Measurements from ENCODE around the gene DENND1A.

Gene DENND1A

DNA sequence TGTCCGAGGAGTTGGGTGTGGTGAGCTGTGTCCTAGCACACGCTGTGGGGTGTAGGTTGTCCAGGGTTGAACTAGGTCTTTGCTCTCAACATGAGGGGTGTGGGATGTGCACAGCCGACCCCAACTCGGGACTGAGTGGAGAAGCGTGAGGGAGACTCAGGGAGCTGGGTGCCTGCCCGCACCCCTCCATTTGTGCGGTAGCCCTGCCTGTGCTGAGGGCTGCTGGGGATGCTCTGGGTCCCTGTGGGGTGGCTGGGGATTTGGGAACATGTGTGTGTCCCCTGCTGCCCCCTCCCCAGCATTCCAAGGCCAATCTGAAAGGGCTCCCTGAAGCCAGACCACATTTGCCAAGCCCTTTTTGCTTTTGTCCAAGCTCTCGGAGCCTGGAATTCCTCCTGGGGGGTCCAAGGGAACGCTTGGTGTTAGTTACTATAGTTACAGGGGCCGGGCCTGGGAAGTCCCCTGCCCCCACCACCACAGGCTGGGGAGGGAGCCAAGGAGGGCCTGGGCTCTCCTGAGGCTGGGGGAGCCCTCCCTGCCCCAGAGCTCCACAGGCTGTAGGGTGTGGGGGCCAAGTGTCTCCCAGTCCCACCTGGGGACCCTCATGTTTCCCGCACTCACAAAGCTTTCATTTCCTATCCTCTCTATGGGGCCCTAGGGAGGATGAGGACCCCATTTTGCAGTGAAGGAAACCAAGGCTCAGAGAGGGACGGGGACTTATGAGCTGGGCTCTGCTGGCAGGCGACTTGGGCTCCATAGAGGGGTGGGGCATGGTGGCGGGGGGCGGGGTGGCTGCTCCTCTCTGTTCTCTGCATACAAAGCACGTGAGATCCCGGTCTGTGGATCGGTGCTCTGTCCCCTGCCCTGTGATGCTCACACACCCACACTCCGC, 572.8 kb downstream of the DENND1A start:
- DNase-seq (ENCODE audit: low read depth, low spot score): no peak

GRCh38 chr9:123355761-123356431, 574.0 kb downstream of the DENND1A start, which contains the start of gene CRB2:
Gene CRB2 (plus strand): TSS chr9:123356197. CDS start chr9:123356261, 64 bp downstream.
- no peak for DNase-seq (ENCODE audit: low read depth, low spot score)

- no peak for DNase-seq (ENCODE audit: low read depth, low spot score)
Measured at GRCh38 chr9:123354806-123355508, 575.0 kb downstream of the DENND1A start.

- DNase-seq (ENCODE audit: low read depth, low spot score): no peak
Measured at GRCh38 chr9:123353984-123354591, 575.8 kb downstream of the DENND1A start.

DNA sequence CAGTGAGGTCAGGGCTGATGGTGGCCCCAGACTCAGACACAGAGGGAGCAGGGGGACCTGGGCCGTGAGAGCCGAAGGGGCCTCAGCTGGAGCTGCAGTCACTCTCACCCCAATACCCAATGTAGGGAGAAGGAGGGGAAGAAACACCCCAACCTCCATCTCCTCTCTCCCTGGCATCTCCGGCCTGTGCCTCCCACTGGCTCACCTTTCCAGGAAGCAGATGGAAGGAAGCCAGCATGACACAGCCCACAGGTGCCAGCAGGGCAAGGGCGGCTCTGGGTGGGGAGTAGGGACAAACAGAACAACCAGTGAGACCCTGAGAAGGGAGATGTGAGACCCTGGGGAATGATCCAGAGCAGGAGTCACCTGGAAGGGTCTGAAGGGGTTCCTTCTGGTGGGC, 576.9 kb downstream of the DENND1A start:
- DNase-seq (ENCODE audit: low read depth, low spot score): no peak

DNA sequence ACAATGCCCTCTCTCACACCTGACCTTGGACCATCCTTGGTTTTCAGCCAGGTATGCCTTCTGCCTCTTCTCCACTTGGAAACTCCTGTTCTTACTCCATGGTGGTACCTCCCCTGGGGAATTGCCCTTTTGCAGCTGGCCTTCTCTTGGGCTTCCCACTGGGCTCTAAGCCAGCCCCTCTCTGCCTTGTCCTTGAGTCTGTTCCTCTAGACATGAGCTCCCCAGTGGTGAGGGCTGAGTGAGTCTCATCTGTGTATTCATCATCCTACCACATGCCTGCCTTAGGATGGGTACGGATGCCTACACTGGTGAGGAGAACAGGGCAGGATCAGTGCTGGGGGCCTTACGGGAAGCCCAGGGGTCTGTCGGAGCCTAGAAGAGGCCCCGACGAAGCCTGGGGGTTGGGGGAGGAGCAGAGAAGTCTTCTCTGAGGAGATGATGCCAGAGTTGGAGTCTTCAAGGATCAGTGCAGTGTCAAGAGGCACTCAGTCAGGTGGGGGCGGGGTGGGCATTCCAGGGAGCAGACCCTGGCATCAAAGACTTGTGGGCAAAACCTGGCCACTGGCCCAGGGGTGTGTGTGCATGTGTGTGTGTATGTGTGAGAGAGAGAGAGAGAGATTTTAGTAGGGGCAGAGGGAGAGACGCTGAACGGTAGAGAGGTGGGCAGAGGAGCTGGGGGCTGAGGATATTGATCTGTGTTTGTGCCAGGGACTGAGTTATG, 579.2 kb downstream of the DENND1A start:
- no peak for DNase-seq (ENCODE audit: low read depth, low spot score)

- no peak for DNase-seq (ENCODE audit: low read depth, low spot score)
Measured at GRCh38 chr9:123349691-123350480, 580.0 kb downstream of the DENND1A start.

DNA sequence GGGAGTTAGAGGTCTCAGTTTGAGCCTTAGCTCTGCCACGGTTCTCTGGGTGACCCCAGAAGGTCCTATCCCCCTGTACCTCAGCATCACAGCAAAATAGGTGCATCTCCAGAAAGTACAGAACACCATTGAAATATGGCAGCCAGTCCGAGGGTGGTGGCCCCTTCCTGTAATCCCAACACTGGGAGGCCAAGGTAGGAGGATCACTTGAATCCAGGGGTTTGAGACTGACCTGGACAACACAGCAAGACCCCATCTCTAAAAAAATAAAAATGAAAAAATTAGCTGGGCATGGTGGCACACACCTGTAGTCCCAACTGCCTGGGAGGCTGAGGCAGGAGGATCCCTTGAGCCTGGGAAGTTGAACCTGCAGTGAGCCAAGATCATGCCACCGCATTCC, 580.9 kb downstream of the DENND1A start:
- DNase-seq (ENCODE audit: low read depth, low spot score): no peak

DNA sequence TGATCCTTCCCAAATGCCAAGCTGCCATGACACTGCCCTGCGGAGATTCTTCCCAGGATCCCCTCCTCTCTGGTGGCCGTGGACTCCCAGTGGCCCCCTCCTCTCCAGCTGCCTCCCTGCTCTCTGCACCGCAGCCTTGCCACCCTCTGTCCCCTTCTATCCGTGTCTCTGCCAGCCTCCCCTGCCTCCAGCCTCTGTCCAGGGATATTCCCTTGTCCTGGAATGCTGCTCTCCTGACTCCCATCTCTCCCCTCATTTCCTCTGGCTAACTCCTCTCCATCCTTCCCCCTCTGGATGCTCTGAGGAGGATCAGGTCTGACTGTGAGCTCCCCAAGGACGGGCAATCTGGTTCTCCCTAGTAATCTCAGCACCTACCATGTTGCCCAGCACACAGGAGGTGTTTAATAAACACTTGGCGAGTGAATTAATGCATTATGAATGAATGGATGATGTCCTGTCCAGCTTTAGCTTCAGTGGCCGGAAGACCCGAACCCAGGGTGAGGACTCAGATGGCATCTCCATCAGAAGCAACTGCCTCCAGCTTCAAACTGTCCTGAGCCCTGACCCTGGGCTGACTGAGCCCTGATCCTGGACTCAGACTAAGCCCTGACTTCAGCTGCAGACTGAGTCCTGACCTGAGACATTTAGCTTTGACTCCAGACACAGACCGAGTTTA, 581.5 kb downstream of the DENND1A start:
- DNase-seq (ENCODE audit: low read depth, low spot score): no peak

- no peak for DNase-seq (ENCODE audit: low read depth, low spot score)
Measured at GRCh38 chr9:123347289-123348060, 582.5 kb downstream of the DENND1A start.

DNA sequence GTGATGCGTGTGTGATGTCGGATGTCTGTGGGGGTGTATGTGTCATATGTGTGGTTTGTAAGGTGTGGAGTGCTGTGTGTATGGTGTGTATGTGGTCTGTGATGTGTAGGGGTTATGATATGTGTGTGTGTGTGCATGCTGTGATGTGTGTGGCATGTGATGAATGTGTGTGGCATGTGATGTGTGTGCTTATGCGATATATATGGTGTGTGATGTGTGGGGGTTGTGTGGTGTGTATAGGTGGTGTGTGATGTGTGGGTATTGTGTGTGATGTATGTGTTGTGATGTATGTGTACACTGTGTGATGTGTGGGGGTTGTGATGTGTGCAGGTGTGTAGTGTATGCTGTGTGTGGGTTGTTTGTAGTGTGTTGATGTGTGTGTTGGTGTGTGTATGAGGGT, 583.1 kb downstream of the DENND1A start:
- no peak for DNase-seq (ENCODE audit: low read depth, low spot score)

DNA sequence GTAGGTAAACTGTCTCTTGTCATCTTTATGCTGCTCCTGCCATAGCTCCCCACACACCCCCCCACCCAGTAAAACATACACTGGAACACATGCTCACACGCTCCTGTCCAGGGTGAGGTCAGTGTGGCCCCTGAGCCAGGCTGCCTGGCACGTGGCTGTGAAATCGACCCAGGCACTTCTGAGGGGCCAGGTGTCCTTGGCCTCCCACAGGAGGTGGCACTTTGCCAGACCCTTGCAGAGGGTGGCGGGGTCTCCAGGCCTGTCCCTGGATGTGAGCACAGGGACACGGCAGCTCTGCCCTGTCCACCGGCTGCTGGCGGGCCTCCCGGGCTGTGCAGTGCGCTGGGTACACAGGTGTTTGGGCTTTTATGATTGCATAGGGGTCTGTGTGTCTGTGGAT, 583.9 kb downstream of the DENND1A start:
- no peak for DNase-seq (ENCODE audit: low read depth, low spot score)

DNA sequence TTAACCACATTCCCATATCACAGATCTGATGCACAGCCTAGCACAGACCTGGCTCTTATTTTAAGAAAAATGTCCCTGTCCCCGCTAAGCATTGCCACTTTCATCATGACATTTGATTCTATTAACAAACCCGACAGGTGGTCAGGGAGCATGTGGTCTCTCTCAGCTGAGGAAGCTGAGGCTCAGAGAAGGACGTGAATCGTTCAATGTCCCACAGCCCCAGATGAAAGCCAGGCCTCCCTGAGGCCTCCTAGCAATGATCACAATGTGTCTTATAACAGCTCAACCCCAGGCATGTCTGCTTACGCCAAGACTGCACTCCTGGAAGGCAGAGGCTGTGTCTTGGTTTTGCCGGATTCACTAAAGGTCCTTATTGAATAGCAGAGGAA, 584.4 kb downstream of the DENND1A start:
- no peak for DNase-seq (ENCODE audit: low read depth, low spot score)

GRCh38 chr9:123344192-123344949, 585.6 kb downstream of the DENND1A start:
- DNase-seq (ENCODE audit: low read depth, low spot score): no peak

DNA sequence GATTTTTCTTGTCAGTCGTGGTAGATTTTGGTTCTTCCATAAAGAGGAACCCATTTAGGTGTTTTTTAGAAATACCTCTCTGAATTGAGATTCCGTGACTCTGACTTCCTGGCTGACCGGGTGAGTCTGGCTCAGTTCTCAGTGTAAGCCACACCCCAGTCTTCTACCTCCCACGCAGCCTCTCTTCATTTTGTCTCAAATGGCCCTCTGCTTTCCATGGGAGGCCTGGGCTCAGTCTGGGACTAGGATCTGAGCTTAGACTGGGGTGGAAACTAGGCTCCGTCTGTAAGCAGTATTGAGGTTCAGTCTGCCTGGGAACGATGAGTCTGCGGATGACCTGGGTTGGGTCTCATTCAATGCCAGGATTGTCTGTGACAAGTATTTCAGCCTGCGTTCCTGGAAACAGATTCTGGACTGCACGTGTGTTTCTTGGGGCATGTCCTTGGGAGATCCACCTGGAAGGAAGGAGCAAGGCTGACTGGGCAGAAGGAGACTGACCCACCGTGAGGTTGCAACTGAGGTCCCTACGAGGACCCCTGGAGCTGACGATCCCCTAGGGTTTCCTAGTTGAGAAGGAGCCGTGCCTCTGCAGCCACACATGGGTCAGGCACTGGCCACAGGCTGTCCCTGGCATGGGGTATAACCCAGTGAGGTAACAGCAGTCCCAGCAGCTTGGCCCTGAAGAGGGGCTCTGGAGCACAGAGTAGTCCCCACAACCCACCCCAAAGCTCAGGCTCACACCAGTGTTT, 586.3 kb downstream of the DENND1A start:
- DNase-seq (ENCODE audit: low read depth, low spot score): no peak

- DNase-seq (ENCODE audit: low read depth, low spot score): no peak
Measured at GRCh38 chr9:123342247-123342646, 587.7 kb downstream of the DENND1A start.

GRCh38 chr9:123341816-123342215, 588.1 kb downstream of the DENND1A start:
- DNase-seq (ENCODE audit: low read depth, low spot score): no peak
